ENCODE results near the gene DHRS9.

Gene DHRS9

DNA sequence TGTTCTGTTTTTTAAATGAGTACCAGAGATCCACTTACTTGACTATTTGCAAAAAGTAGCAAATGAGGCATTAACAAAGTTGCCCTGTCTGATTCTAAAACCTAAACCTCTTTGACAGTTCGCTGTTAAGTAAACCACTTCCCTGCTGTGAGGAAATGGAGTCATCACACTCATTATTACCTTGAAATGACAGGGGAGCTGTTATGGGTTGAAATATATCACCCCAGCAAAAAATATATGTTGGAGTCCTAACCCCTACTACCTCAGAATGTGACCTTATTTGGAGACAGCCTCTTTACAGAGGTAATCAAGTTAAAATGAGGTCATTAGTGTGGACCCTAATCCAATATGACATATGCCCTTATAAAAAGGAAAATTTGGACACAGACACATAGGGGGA lies 36.1 kb downstream of the DHRS9 start:
- Histone ChIP-seq H3K27me3 (replicated peaks; ENCODE audit: control insufficient read depth, insufficient read depth, low read length) (no peaks in the 10 kb centered on the region), H3K36me3 (ENCODE audit: control insufficient read depth, insufficient read depth, low read length) (no peaks in the 10 kb centered on the region), H3K4me3 (replicated peaks; ENCODE audit: low read depth, low read length) (no peak overlapping the region)
- TF ChIP-seq CTCF (IDR thresholded peaks at IDR 0.05; ENCODE audit: insufficient read depth, low read length, poor library complexity, severe bottlenecking) = no peak
- DNase-seq (ENCODE audit: extremely low read depth, insufficient read length) = no peak

DNA sequence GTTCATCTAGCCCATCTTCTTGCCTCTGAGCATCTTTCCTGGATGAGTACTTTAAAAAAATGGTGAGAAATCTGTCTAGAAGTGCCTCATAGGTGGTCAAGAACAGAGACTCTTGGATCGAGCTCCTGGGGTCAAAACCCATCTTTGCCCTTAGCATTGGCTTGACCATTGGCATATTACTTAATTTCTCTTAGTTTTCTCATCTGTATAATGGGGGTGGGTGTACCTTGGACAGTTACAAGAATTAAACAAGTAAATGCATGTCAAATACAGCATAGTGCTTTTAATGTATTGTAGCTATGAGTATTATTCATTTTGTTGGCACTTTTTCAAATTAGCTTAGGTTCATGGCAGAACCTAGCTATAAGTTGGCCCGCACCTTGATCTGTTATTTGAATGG lies 36.8 kb downstream of the DHRS9 start:
- DNase-seq (ENCODE audit: extremely low read depth, insufficient read length) = no peak
- Histone ChIP-seq H3K4me3 (replicated peaks; ENCODE audit: low read depth, low read length) (no peak overlapping the region), H3K27me3 (replicated peaks; ENCODE audit: control insufficient read depth, insufficient read depth, low read length) (no peaks in the 10 kb centered on the region), H3K36me3 (ENCODE audit: control insufficient read depth, insufficient read depth, low read length) (no peaks in the 10 kb centered on the region)
- no peak for TF ChIP-seq CTCF (IDR thresholded peaks at IDR 0.05; ENCODE audit: insufficient read depth, low read length, poor library complexity, severe bottlenecking)

- no peak for DNase-seq (ENCODE audit: extremely low read depth, insufficient read length)
- TF ChIP-seq CTCF (IDR thresholded peaks at IDR 0.05; ENCODE audit: insufficient read depth, low read length, poor library complexity, severe bottlenecking) = no peak
- H3K4me3 ChIP-seq (replicated peaks; ENCODE audit: low read depth, low read length) = no peak overlapping the region
- H3K36me3 ChIP-seq (ENCODE audit: control insufficient read depth, insufficient read depth, low read length) = no peaks in the 10 kb centered on the region
- no peaks in the 10 kb centered on the region for H3K27me3 ChIP-seq (replicated peaks; ENCODE audit: control insufficient read depth, insufficient read depth, low read length)
Measured at GRCh38 chr2:169106563-169107545, 37.5 kb downstream of the DHRS9 start.

DNA sequence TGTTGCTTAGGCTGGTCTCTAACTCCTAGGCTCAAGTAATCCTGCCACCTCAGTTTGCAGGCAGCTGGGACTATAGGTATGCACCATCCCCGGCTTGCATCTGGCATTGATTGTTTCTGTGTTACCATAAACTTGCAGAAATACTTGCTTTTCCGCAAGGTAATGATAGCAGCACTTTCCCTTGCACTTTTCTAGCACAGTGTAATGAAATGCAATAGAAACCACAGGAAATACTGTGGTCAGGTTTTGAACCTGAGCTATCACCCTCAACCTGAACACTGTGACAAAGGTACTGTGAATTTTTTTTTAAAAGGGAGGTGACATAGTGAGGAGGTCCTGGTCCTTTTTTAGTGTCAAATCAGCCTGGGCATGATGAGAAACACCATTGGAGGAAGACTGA lies 38.3 kb downstream of the DHRS9 start:
- Histone ChIP-seq H3K36me3 (ENCODE audit: control insufficient read depth, insufficient read depth, low read length) (no peaks in the 10 kb centered on the region), H3K27me3 (replicated peaks; ENCODE audit: control insufficient read depth, insufficient read depth, low read length) (no peaks in the 10 kb centered on the region), H3K4me3 (replicated peaks; ENCODE audit: low read depth, low read length) (no peak overlapping the region)
- TF ChIP-seq CTCF (IDR thresholded peaks at IDR 0.05; ENCODE audit: insufficient read depth, low read length, poor library complexity, severe bottlenecking) = no peak
- peak; percentile 19 for DNase-seq (ENCODE audit: extremely low read depth, insufficient read length)

DNA sequence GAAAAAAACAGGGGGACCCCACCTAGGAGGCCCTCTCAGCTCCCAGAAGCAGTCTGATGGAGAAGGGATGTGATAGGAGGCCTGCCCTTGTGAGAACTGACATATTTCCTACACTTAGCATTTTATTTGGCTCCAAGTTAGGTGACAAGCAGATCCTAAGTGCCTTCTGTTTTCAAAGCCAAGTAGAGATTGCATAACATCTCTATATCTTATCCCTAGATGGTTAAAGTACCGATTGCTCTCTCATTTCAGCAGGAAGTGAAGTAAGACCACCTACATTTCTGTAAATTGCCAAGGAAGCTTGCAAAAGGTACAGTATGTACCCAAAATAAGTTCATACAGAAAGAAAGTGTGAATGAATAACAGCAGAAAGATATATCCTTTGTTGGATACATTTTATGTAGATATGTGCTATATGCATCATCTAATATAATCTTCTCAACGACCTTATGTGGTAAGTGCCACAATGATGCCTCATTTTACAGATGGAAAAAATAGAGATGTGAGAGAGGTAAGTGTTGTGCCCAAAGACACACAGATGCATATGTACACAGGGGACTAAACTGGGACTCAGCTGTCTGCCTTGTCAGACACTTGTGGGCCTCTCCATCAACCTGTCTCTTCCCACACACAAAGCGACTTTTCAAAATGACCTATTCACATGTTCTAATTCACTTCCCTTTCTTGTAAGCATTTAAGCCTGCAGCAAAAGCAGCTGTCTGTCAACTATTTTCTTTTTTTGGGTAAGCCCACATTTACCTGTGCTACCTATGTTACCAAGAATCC lies 38.9 kb downstream of the DHRS9 start:
- H3K4me3 ChIP-seq (replicated peaks; ENCODE audit: low read depth, low read length) = no peak overlapping the region
- TF ChIP-seq CTCF (IDR thresholded peaks at IDR 0.05; ENCODE audit: insufficient read depth, low read length, poor library complexity, severe bottlenecking) = no peak
- no peak for DNase-seq (ENCODE audit: extremely low read depth, insufficient read length)
- no peaks in the 10 kb centered on the region; the same call in 1 of the 2 replicates for H3K27me3 ChIP-seq (replicated peaks; ENCODE audit: control insufficient read depth, insufficient read depth, low read length)
- H3K36me3 ChIP-seq (ENCODE audit: control insufficient read depth, insufficient read depth, low read length) = no peaks in the 10 kb centered on the region

All from GM06990 (cell line).